Ovary (tissue), 3 donors: ENCODE results near the gene RAB8B.

Experiments
- CTCF ChIP-seq, 3 donors: fragments of 450-650 bp in 2 of 3; fragments of 200-600 bp in 1 of 3; IDR thresholded peaks; one replicate each; pipeline versions ENCODE4 v1.5.1 to v1.8.0; 2016 to 2022; ENCODE audit warnings: antibody characterized with exemption in 3 of 3, mild to moderate bottlenecking in 1 of 3
- EP300 ChIP-seq: sonication (generic); formaldehyde crosslinking; IDR thresholded peaks from one replicate; pipeline ENCODE4 v1.6.1; 2017; ENCODE audit warnings: antibody characterized with exemption
- POLR2A ChIP-seq: fragments of 450-650 bp; IDR thresholded peaks from one replicate; pipeline ENCODE4 v1.6.1; 2017; ENCODE audit warnings: antibody characterized with exemption, mild to moderate bottlenecking, moderate library complexity
- donor health status: DM: no; HTN: no; CAD: no.

DNA sequence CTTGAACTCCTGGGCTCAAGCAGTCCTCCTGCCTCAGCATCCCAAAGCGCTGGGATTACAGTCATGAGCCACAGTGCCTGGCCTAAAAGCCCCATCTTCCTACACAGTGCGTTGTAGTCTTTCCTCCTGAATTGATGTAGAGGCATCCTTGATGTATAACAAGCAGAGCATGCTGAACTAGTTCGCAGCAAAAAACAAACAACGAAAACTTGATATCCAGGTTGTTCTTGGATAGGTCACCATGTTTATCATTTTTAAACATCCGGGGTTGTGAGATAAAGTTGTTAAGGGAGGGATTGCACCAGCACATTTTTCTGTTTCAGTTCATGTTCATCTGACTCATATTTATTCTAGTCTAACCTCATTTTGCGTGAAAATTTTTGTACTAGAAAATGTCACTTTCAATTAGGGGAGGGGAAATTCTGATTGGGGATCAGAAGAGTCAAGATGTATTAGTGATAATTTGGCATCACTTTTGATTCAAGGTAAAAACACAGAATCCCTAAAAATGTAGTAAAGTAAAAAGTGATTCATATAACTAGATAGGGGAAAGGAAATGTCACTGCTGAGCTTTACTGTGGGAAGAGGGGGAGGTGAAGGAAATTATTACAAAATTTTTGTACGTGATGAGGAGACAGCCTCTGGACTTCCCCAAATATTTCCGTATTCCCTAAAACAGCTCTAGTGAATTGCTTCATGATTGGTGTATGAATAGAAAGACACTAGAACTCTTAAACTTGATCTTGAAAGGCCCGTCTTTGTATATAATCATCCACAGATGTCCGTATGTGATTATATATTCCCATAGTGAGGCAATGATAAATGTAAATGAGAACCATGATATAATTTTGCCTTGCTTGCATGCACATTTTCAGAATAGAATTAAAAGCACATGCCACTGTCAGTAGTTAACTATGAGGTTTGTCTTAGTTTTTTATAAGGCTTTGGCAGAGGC, 22.9 kb downstream of the RAB8B start:
- TF ChIP-seq POLR2A: no peak
- TF ChIP-seq CTCF (IDR thresholded peaks at IDR 0.05): no peak
- TF ChIP-seq EP300: no peak
